Kidney (tissue), 14 donors: Measurements from ENCODE around the gene GRAP2. TPM values are rescaled to one million over a fixed set of nuclear protein-coding genes. Genes with fewer than 3 reads are reported as not detected.

Experiments used
- DNase-seq, 5 donors: peaks; one replicate each; pipeline ENCODE4 v3.0.0-alpha.2; 2013 to 2020
- FAIRE-seq: peaks from 2 replicates; lab custom pipeline; 2012; peaks lifted over from hg19 to GRCh38; lab: Jason Lieb, UNC
- H3K27ac ChIP-seq, 2 donors: one replicate each; pipeline ENCODE4 v1.7.0; 2013; ENCODE audit warnings: low read depth in 2 of 2, low read length in 2 of 2, inconsistent platforms in 1 of 2
- H3K27me3 ChIP-seq: one replicate; pipeline ENCODE4 v1.7.1; 2013; ENCODE audit warnings: low read length, inconsistent platforms; ENCODE audit not compliant: control insufficient read depth, insufficient read depth
- H3K36me3 ChIP-seq, 3 donors: one replicate each; pipeline versions ENCODE4 v1.7.0 to v1.7.1; 2013; ENCODE audit warnings: low read length in 3 of 3, control low read depth in 1 of 3, inconsistent platforms in 1 of 3; ENCODE audit not compliant: insufficient read depth in 3 of 3, control insufficient read depth in 2 of 3
- H3K4me1 ChIP-seq, 3 donors: one replicate each; pipeline versions ENCODE4 v1.7.0 to v1.7.1; 2013; ENCODE audit warnings: low read length in 3 of 3, inconsistent platforms in 1 of 3, low read depth in 1 of 3; ENCODE audit not compliant: control insufficient read depth in 2 of 3, insufficient read depth in 2 of 3
- H3K4me3 ChIP-seq, 3 donors: one replicate each; pipeline versions ENCODE4 v1.7.0 to v1.8.1; 2013; ENCODE audit warnings: low read length in 3 of 3, control low read depth in 1 of 3, inconsistent platforms in 1 of 3
- H3K9ac ChIP-seq, 3 donors: one replicate each; pipeline versions ENCODE4 v1.7.0 to v1.7.1; 2013; ENCODE audit warnings: low read length in 3 of 3, control low read depth in 1 of 3, inconsistent platforms in 1 of 3
- H3K9me3 ChIP-seq, 3 donors: one replicate each; pipeline versions ENCODE4 v1.7.0 to v1.7.1; 2013; ENCODE audit warnings: low read length in 3 of 3, control low read depth in 1 of 3, inconsistent platforms in 1 of 3; ENCODE audit not compliant: control insufficient read depth in 2 of 3, insufficient read depth in 1 of 3
- intact Hi-C: fragments of 100-400 bp; cut with DNase I; formaldehyde crosslinking; loops from one replicate; pipeline ENCODE4 v1.11.1; 2022
- polyA plus RNA-seq: library from polyadenylated mRNA; stranded (reverse); fragments of 350-450 nt; fragmentation: Illumina TruSeq; extraction: RNeasy Lipid Tissue Mini Kit (QIAGEN cat#74804); gene quantifications from one replicate; pipeline ENCODE4 v1.2.3, GENCODE V29; 2014; ENCODE audit warnings: low read depth, low replicate concordance; ENCODE audit not compliant: insufficient read depth
- total RNA-seq: library from RNA; stranded (reverse); fragmentation: NEBNext Ultra II Directional; extraction: Animal tissue kit (Norgen Biotek cat#: 25700); gene quantifications from one replicate; pipeline ENCODE4 v1.2.1, GENCODE V29; 2021
- TF ChIP-seq, protein P1 (sequence below): IDR thresholded peaks from 3 replicates; pipeline ENCODE4 v1.5.1; 2012; ENCODE audit warnings: mild to moderate bottlenecking, moderate library complexity, borderline replicate concordance; ENCODE audit not compliant: insufficient read depth; ENCODE audit errors: extremely low read depth
- donor health status: control.
- donor health status: control.
- donor health status: control.
- donor health status: control.
- donor health status: control.
- donor health status: DM: yes; HTN: yes; CAD: no.
- donor health status: Normal renal cell carcinoma (clear cell type).

The GRAP2 gene
- total and polyA plus RNA-seq, 2 donors from 2014 or later, result 0.73 to 9.7 TPM

DNA sequence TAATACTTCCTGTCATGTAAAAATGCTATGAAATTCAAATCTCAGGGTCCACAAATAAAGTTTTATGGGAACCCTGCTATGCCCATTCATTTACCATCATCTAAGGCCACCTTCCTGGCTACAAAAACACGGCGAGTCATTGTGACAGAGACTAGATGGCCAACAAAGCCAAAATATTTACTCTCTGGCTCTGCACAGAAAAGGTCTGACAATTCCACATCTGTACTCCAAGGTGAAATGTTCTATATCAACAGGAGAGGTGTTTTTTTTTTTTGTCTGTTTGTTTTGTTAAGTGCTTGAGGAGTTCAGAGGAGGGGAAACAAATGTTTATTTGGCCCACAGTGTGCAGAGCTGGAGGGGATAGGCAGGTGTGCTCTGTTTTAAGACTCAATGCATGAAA lies 40.7 kb downstream of the GRAP2 start:
- Histone ChIP-seq H3K36me3 (no peaks in the 10 kb centered on the region), H3K4me1 (no peaks in the 10 kb centered on the region), H3K27ac (no peak overlapping the region), H3K27me3 (no peaks in the 10 kb centered on the region), H3K9me3 (no peaks in the 10 kb centered on the region), H3K9ac (no peak overlapping the region), H3K4me3 (no peak overlapping the region)
- no peak for FAIRE-seq
- TF ChIP-seq, protein P1, sequence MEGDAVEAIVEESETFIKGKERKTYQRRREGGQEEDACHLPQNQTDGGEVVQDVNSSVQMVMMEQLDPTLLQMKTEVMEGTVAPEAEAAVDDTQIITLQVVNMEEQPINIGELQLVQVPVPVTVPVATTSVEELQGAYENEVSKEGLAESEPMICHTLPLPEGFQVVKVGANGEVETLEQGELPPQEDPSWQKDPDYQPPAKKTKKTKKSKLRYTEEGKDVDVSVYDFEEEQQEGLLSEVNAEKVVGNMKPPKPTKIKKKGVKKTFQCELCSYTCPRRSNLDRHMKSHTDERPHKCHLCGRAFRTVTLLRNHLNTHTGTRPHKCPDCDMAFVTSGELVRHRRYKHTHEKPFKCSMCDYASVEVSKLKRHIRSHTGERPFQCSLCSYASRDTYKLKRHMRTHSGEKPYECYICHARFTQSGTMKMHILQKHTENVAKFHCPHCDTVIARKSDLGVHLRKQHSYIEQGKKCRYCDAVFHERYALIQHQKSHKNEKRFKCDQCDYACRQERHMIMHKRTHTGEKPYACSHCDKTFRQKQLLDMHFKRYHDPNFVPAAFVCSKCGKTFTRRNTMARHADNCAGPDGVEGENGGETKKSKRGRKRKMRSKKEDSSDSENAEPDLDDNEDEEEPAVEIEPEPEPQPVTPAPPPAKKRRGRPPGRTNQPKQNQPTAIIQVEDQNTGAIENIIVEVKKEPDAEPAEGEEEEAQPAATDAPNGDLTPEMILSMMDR, result no peak
- intact Hi-C loops, result no loop called here
- DNase-seq, result no peak

DNA sequence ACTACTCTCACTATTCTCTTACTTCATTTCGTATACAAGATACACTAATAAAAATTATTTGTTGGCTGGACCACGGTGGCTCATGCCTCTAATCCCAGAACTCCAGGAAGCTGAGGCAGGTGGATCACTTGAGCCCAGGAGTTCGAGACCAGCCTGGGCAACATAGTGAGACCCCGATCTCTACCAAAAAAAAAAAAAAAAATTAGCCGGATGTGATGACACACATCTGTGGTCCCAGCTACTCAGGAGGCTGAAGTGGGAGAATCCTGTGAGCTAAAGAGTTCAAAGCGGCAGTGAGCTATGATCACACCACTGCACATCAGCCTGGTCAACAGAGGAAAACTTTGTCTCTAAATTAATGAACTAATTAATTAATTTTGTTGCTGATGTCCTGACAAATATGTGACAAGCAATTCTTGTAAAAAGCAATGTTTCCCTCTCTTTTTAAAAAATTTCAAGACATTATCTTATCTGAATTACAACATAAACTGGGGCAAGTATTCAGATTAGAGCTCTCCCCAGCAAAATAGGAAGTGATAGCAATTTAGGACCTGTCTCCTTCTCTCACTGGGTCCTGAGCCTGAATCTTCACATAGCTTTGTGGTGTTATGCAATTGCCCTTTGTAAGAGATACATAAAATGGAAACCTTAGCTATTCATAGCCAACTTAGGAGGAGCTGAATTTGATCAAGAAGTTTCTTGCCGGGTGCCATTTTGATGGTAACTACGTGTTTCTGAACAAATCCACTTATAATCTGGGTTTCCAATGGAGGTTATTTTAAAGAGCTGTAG lies 41.8 kb downstream of the GRAP2 start:
- DNase-seq, result no peak
- Histone ChIP-seq H3K27ac (no peak overlapping the region), H3K27me3 (no peaks in the 10 kb centered on the region), H3K4me3 (no peak overlapping the region), H3K4me1 (no peaks in the 10 kb centered on the region), H3K36me3 (no peaks in the 10 kb centered on the region), H3K9me3 (no peaks in the 10 kb centered on the region), H3K9ac (no peak overlapping the region)
- FAIRE-seq, result no peak
- intact Hi-C loops, result no loop called here
- TF ChIP-seq, protein P1, result no peak

DNA sequence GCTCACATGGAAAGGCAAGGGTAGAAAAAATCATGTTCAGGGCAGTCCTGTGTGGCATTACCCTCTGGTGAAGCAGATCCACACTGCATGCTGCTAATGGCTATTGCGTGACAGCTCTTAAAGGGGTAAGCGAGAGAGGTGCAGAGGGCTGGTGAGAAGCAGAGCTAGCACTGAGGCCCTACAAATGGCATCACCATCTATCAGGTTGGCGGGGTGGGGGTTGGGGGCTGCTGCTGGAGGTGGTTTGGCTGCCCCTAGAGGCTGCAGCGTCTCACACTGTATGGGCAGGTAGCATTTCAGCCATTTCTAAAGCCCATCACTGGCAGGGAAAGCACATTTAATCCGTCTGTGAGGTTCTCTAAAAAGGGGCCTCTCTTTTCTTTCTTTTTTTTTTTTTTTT lies 42.5 kb downstream of the GRAP2 start:
- no peak overlapping the region for H3K4me3 ChIP-seq
- DNase-seq (no peak), FAIRE-seq (no peak)
- intact Hi-C loops, result no loop called here
- no peaks in the 10 kb centered on the region for H3K27me3 ChIP-seq
- no peaks in the 10 kb centered on the region for H3K9me3 ChIP-seq
- no peaks in the 10 kb centered on the region for H3K4me1 ChIP-seq
- H3K36me3 ChIP-seq, result no peaks in the 10 kb centered on the region
- TF ChIP-seq, protein P1, result no peak
- no peak overlapping the region for H3K9ac ChIP-seq
- H3K27ac ChIP-seq, result no peak overlapping the region
